ENCODE results near the gene SAMD8. TPM values are rescaled to one million over a fixed set of nuclear protein-coding genes. Genes with fewer than 3 reads are reported as not detected.
A peak's percentile ranks its signal among the peaks of the same experiment; 100 is the strongest.
"Not testable (repeated sequence)": the region's sequence is repeated elsewhere in the genome, so short reads cannot be mapped to it uniquely, and the experiment has no call there.

SAMD8 gene
- polyA plus RNA-seq, 3 donors: 9.6 to 15.1 (median 13.2) TPM

DNA sequence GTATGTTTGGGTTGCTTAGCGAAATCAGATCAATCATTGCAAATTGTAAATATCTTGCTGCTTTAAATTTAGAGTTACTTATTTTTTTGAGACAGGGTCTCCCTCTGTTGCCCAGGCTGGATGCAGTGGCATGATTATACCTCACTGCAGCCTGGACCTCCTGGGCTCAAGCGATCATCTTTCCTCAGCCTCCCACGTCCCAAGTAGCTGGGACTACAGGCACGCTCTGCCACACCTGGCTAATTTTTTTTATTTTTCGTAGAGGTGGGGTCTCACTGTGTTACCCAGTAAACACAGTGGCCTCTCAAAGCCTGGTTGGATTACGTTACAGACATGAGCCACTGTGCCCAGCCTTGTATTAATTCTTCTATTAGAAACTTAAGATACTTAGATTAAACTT, 100.9 kb downstream of the SAMD8 start:
- no peak for DNase-seq

DNA sequence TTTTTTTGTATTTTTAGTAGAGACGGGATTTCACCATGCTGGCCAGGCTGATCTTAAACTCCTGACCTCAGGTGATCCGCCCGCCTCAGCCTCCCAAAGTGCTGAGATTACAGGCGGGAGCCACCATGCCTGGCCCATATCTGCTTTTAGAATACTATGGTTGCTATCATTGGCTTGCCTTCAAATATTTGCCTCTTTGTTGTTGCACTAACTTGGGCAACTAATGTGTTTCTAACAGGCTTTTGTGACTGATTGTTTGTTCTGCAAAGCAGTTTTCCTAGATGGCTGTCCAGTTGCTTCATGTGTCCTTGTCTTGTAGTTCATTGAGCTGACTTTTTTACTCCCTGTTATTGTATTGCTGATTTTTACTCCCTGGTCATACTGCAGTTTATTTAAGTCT, 108.8 kb downstream of the SAMD8 start:
- DNase-seq: no peak

DNA sequence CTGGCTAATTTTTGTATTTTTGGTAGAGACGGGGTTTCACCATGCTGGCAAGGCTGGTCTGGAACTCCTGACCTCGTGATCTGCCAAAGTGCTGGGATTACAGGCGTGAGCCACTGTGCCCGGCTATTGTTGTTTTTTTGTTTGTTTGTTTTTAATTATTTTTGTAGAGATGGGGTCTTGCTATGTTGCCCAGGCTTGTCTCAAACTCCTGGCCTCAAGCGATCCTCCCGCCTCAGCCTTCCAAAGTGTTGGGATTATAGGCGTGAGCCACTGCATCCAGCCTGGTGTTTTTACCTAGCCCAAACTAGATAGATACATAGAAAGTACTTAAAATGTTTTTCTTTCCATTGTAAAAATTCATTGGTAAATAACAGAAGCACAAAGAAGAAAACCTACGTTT, 110.0 kb downstream of the SAMD8 start:
- DNase-seq: not testable (repeated sequence)

DNA sequence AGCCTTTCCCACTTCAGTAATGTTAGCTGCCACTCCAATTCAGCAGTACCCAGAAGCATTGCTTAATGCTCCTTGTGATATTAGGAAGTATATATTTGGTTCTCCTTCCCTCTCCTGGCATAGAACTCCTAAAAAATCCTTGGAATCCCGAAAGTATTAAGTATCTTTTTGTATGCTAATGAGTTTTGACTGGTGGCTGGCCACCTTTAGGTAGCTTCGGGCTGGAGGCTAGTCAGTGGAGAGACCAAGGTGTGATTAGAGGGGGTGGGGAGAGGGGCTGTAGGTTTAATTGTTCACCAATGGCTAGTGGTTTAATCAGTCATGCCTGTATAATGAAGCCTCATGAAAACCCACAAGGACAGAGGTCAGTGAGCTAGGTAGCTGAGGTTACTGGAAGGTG, 112.1 kb downstream of the SAMD8 start:
- no peak for DNase-seq

DNA sequence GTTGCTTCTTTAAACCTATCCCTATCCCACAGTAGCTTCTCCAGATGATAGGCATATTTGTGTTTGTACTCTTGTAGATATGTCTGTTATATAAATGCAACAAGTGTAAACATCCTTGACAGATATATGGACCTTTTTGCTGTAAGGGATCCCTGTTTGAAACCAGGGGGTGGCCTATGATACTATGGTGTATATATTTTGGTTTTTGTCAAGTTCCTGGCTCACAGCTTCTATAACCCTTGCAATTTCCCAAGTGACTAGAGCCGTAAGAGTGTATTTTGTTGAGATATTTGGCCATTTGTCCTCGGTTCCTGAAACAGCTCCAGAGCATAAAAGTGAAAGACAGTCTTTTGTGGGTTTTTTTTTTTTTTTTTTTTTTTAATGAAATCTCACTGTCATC, 114.6 kb downstream of the SAMD8 start:
- no peak for DNase-seq

DNA sequence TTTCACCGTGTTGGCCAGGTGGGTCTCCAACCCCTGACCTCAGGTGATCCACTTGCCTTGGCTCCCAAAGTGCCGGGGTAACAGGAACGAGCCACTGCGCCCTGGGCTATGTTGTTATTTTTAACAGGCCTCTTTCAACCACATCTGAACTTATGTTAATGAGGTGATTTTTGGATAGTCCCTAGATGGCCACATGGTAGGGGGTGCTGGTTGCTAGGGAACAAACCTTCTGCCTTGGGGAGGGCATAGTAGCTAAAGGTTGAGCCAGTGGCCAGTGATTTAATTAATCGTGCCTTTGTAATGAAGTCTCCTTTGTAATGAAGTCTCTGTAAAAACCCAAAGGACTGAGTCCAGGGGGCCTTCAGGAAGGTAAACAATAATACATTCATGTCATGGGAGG, 115.2 kb downstream of the SAMD8 start:
- DNase-seq: no peak

DNA sequence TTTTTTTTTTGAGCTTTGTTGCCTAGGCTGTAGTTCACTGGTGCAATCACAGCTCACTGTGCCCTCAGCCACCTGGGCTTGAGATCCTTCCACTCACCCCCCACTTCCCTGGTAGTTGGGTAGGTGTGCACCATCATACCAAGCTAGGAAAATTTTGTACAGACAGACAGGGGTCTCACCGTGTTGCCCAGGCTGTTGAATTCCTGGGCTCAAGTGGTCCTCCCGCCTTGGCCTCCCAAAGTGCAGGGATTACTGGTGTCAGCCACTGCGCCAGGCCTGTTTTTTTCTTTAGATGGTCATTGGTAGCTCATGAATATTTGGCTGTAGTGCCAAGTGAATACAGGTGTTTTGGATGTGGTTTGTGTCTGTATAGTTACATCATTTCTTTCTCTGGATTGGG, 116.8 kb downstream of the SAMD8 start:
- no peak for DNase-seq

DNA sequence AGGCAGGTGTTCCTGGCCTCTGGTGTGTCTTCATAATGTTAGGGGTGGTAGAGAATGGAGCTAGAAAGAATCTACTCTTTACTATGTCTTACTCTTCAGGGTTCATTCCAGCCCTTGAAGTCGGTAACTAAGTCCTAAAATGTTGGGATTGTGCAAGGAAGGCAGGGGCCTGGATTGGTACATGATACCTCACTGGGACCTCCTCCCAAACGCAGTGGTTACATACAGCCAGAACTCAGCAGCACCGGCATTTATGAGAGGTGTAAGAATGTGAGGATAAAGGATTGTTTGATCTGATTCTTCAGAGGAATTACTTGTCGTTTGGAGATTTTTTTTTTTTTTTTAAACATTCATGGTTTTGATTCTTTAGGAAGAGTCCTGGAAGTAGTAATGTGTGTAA, 117.4 kb downstream of the SAMD8 start:
- DNase-seq: no peak

DNA sequence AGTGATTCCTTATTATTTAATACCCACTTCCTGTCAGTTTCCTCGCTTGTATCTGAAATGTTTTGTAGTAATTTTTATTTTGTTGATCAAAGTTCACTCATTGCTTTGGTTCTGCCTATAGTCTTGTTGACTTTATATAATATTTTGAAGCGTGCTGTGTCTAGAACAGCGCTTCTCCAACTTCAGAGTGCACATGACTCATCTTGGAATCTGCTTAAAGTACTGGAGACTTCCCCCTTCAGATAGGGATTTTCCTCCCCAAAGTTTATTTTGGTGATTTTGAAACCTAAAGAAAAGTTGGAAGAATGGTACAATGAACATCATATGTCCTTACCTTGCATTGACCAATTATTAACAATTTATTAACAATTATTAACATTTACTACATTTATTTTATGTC, 118.5 kb downstream of the SAMD8 start:
- no peak for DNase-seq

DNA sequence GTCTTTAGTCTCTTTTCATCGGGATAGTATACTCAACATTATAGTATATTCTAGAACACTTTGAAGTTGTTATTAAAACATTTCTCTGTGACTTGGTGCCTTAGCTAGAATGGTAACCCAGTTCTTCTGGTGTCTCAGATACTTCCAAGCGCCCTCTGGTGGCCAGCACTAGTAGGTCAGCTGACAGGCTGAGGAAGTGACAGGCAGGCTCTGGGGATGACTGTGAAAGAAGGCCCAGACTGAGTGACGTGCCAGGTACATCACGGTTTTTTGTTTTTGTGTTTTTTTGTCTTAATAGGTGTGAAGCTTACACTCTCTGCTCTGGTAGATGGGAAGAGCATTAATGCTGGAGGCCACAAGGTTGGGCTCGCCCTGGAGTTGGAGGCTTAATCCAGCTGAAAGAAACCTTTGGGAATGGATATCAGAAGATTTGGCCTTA, 119.2 kb downstream of the SAMD8 start:
- DNase-seq: peak; percentile 80

Other genes starting within 250 kb of the SAMD8 start
- gene VDAC2, start 99.1 kb downstream of the SAMD8 start, polyA plus RNA-seq (ENCODE audit: insufficient read length in 3 of 3): 100 to 1,000 TPM; 206 to 247 (median 237) TPM
- gene COMTD1, start 124.3 kb downstream of the SAMD8 start, polyA plus RNA-seq (ENCODE audit: insufficient read length in 3 of 3): 10 to 100 TPM in 2 of 3 donors, 1 to 10 TPM in 1; 8.5 to 13.0 (median 11.4) TPM

Measured in renal pelvis (tissue), 4 donors.